Fibroblast of lung (primary cell): ENCODE data around the gene CD69. TPM values are rescaled to one million over a fixed set of nuclear protein-coding genes. Genes with fewer than 3 reads are reported as not detected.

Source experiments
- DNase-seq, 2 donors: peaks; one replicate each; pipeline versions ENCODE4 v3.0.0 to v3.0.0-alpha.2; 2010; ENCODE audit warnings: low read depth in 2 of 2
- H2AFZ ChIP-seq: 2 replicates; pipeline ENCODE4 v1.5.1; 2012; ENCODE audit warnings: low read length, control low read depth, inconsistent platforms
- H3K27ac ChIP-seq: 2 replicates; pipeline ENCODE4 v1.5.1; 2011; ENCODE audit warnings: low read length, control low read depth; ENCODE audit not compliant: insufficient read depth
- H3K27me3 ChIP-seq: 2 replicates; pipeline ENCODE4 v1.5.1; 2011; ENCODE audit warnings: mild to moderate bottlenecking, low read length; ENCODE audit not compliant: control insufficient read depth, insufficient read depth
- H3K36me3 ChIP-seq: 2 replicates; pipeline ENCODE4 v1.5.1; 2011; ENCODE audit warnings: low read length; ENCODE audit not compliant: control insufficient read depth, insufficient read depth
- H3K4me1 ChIP-seq: 2 replicates; pipeline ENCODE4 v1.5.1; 2011; ENCODE audit warnings: low read length; ENCODE audit not compliant: control insufficient read depth, insufficient read depth; ENCODE audit errors: extremely low read depth
- H3K4me2 ChIP-seq: 2 replicates; pipeline ENCODE4 v1.5.1; 2011; ENCODE audit warnings: low read length, control low read depth; ENCODE audit not compliant: insufficient read depth; ENCODE audit errors: extremely low read depth
- H3K4me3 ChIP-seq, 4 experiments: fragments of 200-600 bp in 1 of 4; sonication (generic) in 1 of 4; replicated peaks in 1 of 4; 2 replicates each; pipeline ENCODE4 v1.5.1; 2011 to 2016; ENCODE audit warnings: low read length in 4 of 4, low read depth in 3 of 4, mild to moderate bottlenecking in 3 of 4, control low read depth in 2 of 4, inconsistent platforms in 1 of 4, mixed read lengths in 1 of 4; ENCODE audit not compliant: insufficient read depth in 1 of 4; ENCODE audit errors: control extremely low read depth in 1 of 4
- H3K79me2 ChIP-seq: 2 replicates; pipeline ENCODE4 v1.5.1; 2012; ENCODE audit warnings: mild to moderate bottlenecking, low read length, inconsistent platforms; ENCODE audit not compliant: control insufficient read depth, insufficient read depth
- H3K9ac ChIP-seq: 2 replicates; pipeline ENCODE4 v1.5.1; 2011; ENCODE audit warnings: mild to moderate bottlenecking, low read length, control low read depth; ENCODE audit not compliant: insufficient read depth
- H3K9me3 ChIP-seq: 2 replicates; pipeline ENCODE4 v1.5.1; 2012; ENCODE audit warnings: low read depth, low read length; ENCODE audit not compliant: control insufficient read depth, insufficient read depth
- H4K20me1 ChIP-seq: 2 replicates; pipeline ENCODE4 v1.5.1; 2011; ENCODE audit warnings: low read length; ENCODE audit not compliant: control insufficient read depth, insufficient read depth; ENCODE audit errors: extremely low read depth
- EZH2 ChIP-seq: IDR thresholded peaks from 2 replicates; pipeline ENCODE4 v1.5.1; 2012; ENCODE audit warnings: low read length, control low read depth, mild to moderate bottlenecking; ENCODE audit errors: missing control alignments
- polyA plus RNA-seq, 2 donors: library from polyadenylated mRNA; depleted of rRNA in 1 of 2; stranded (reverse) in 1 of 2; unstranded in 1 of 2; fragments of >200 nt; gene quantifications; 2 replicates each; pipeline ENCODE4 v1.2.1, GENCODE V29; 2011 to 2012; ENCODE audit warnings: missing spikeins in 1 of 2
- total RNA-seq: library from RNA; depleted of rRNA; stranded (reverse); fragments of >200 nt; gene quantifications from 2 replicates; pipeline ENCODE4 v1.2.1, GENCODE V29; 2014
- TF ChIP-seq, protein P1 (sequence below), 2 donors: IDR thresholded peaks in 1 of 2; conservative IDR thresholded peaks in 1 of 2; 1 replicate in 1 of 2; 2 replicates in 1 of 2; pipeline ENCODE4 v1.5.1; 2011 to 2012; ENCODE audit warnings: low read length in 2 of 2, control low read depth in 1 of 2, inconsistent platforms in 1 of 2, low read depth in 1 of 2, mild to moderate bottlenecking in 1 of 2

Gene CD69
- total and polyA plus RNA-seq, 2 donors (not counting 1 experiment from before 2014, with no cell fraction given): not detected

- no peak for DNase-seq
- no peak overlapping the region for H3K4me3 ChIP-seq
- no peak overlapping the region for H3K4me2 ChIP-seq
- H4K20me1 ChIP-seq: no peaks in the 10 kb centered on the region
- no peaks in the 10 kb centered on the region for H3K79me2 ChIP-seq
- no peak overlapping the region for H3K9ac ChIP-seq
- H3K27ac ChIP-seq: no peak overlapping the region
- no peaks in the 10 kb centered on the region for H3K27me3 ChIP-seq
- H2AFZ ChIP-seq: no peak overlapping the region
- no peaks in the 10 kb centered on the region for H3K9me3 ChIP-seq
- TF ChIP-seq EZH2: no peak
- TF ChIP-seq, protein P1, sequence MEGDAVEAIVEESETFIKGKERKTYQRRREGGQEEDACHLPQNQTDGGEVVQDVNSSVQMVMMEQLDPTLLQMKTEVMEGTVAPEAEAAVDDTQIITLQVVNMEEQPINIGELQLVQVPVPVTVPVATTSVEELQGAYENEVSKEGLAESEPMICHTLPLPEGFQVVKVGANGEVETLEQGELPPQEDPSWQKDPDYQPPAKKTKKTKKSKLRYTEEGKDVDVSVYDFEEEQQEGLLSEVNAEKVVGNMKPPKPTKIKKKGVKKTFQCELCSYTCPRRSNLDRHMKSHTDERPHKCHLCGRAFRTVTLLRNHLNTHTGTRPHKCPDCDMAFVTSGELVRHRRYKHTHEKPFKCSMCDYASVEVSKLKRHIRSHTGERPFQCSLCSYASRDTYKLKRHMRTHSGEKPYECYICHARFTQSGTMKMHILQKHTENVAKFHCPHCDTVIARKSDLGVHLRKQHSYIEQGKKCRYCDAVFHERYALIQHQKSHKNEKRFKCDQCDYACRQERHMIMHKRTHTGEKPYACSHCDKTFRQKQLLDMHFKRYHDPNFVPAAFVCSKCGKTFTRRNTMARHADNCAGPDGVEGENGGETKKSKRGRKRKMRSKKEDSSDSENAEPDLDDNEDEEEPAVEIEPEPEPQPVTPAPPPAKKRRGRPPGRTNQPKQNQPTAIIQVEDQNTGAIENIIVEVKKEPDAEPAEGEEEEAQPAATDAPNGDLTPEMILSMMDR (conservative IDR thresholded peaks at IDR 0.05 in 1 of 2, IDR thresholded peaks at IDR 0.05 in 1 of 2; ENCODE audit: low read depth in 1 of 2, low read length in 2 of 2): no peak
- no peaks in the 10 kb centered on the region for H3K4me1 ChIP-seq
- no peaks in the 10 kb centered on the region for H3K36me3 ChIP-seq
These were observed 4.0 kb downstream of the CD69 start for GRCh38 chr12:9756706-9757105.

DNA sequence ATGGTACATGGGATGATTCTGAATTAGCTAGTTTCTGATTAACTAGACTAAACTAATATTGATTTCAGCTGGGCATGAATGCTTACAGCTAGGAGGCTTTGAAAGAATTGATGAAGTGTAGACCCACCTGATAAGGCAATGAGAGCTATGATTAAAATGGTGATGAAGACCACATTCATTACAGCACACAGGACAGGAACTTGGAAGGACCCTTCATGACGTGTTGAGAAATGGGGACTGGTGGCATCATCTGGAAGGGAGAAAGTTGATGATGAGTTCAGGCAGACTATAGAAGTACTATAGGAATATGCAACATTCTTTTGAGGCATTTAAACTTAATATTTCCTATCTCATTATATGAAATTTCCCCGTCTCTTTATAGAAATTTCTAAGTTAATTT is 4.5 kb downstream of the CD69 start:
- H3K9ac ChIP-seq: no peak overlapping the region
- TF ChIP-seq, protein P1 (conservative IDR thresholded peaks at IDR 0.05 in 1 of 2, IDR thresholded peaks at IDR 0.05 in 1 of 2; ENCODE audit: low read depth in 1 of 2, low read length in 2 of 2): no peak
- no peak for TF ChIP-seq EZH2
- H3K9me3 ChIP-seq: no peaks in the 10 kb centered on the region
- no peaks in the 10 kb centered on the region for H3K27me3 ChIP-seq
- H3K79me2 ChIP-seq: no peaks in the 10 kb centered on the region
- H3K4me3 ChIP-seq: no peak overlapping the region
- no peaks in the 10 kb centered on the region for H4K20me1 ChIP-seq
- H3K36me3 ChIP-seq: no peaks in the 10 kb centered on the region
- H2AFZ ChIP-seq: no peak overlapping the region
- no peak for DNase-seq
- no peaks in the 10 kb centered on the region for H3K4me1 ChIP-seq
- no peak overlapping the region for H3K4me2 ChIP-seq
- no peak overlapping the region for H3K27ac ChIP-seq

DNA sequence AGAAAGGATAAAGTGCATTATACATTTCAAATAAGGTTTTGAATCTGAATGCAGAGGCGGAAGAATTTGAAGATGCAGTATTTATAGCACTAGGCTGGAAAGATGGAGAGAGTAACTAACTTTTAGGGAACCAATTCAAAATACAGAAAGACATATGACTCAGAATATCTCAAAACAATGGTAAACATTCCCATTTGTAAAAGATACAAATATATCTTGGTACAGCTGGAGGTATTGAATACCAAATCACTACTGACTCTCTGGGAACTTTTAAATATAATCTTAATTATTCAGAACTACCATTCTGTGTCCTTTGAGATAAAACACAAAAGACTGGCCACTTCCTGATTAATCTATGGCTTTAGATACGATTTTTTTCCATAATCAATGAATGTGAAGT is 5.1 kb downstream of the CD69 start:
- Histone ChIP-seq H3K79me2 (no peaks in the 10 kb centered on the region), H3K36me3 (no peaks in the 10 kb centered on the region), H3K27me3 (no peaks in the 10 kb centered on the region), H3K9me3 (no peaks in the 10 kb centered on the region), H3K9ac (no peak overlapping the region), H3K27ac (no peak overlapping the region), H3K4me3 (no peak overlapping the region), H3K4me2 (no peak overlapping the region), H3K4me1 (no peaks in the 10 kb centered on the region), H4K20me1 (no peaks in the 10 kb centered on the region), H2AFZ (no peak overlapping the region)
- TF ChIP-seq EZH2: no peak
- TF ChIP-seq, protein P1 (conservative IDR thresholded peaks at IDR 0.05 in 1 of 2, IDR thresholded peaks at IDR 0.05 in 1 of 2; ENCODE audit: low read depth in 1 of 2, low read length in 2 of 2): no peak
- no peak for DNase-seq
